ENCODE results near the gene TMEM229A. TPM values are rescaled to one million over a fixed set of nuclear protein-coding genes. Genes with fewer than 3 reads are reported as not detected.

The TMEM229A gene
- not detected in 2 replicates for total RNA-seq

GRCh38 chr7:124032369-124033094 lies at the start of gene TMEM229A:
TMEM229A (minus strand) TSS chr7:124033067; CDS start chr7:124033003, 64 bp downstream.

Other genes starting within 250 kb of the TMEM229A start
- not detected in 2 replicates for gene HYAL4, start 187.9 kb downstream of the TMEM229A start, total RNA-seq
- not detected in 2 replicates for gene SPAM1, start 107.8 kb downstream of the TMEM229A start, total RNA-seq